Bronchial epithelial cell (primary cell): ENCODE data around the gene RAB17. TPM values are rescaled to one million over a fixed set of nuclear protein-coding genes. Genes with fewer than 3 reads are reported as not detected.

Experiments used
- DNase-seq: peaks from one replicate; pipeline ENCODE4 v3.0.0-alpha.2; 2010; ENCODE audit warnings: low read depth
- FAIRE-seq: peaks from 2 replicates; lab custom pipeline; 2011; peaks lifted over from hg19 to GRCh38; lab: Jason Lieb, UNC
- H3K27me3 ChIP-seq: 2 replicates; pipeline ENCODE4 v1.5.1; 2011; ENCODE audit warnings: low read length; ENCODE audit not compliant: control insufficient read depth, insufficient read depth
- H3K36me3 ChIP-seq: 2 replicates; pipeline ENCODE4 v1.5.1; 2011; ENCODE audit warnings: low read length; ENCODE audit not compliant: control insufficient read depth, insufficient read depth
- H3K4me3 ChIP-seq: 2 replicates; pipeline ENCODE4 v1.5.1; 2011; ENCODE audit warnings: mild to moderate bottlenecking, low read depth, low read length, control low read depth
- CTCF ChIP-seq: IDR thresholded peaks from 2 replicates; pipeline ENCODE4 v1.5.1; 2011; ENCODE audit warnings: mild to moderate bottlenecking, moderate library complexity, low read length, control low read depth, inconsistent platforms; ENCODE audit not compliant: insufficient read depth, severe bottlenecking
- total RNA-seq: library from RNA; depleted of rRNA; stranded (reverse); fragments of >200 nt; gene quantifications from 2 replicates; pipeline ENCODE4 v1.2.1, GENCODE V29; 2014

The RAB17 gene
- total RNA-seq, 1 donor from 2014 or later: 2.4 TPM

- FAIRE-seq: no peak
- H3K4me3 ChIP-seq: no peak overlapping the region
- H3K27me3 ChIP-seq: no peaks in the 10 kb centered on the region
- no peaks in the 10 kb centered on the region for H3K36me3 ChIP-seq
- TF ChIP-seq CTCF: no peak
- DNase-seq: no peak
These were observed 50.2 kb downstream of the RAB17 start for GRCh38 chr2:237540223-237540775.

GRCh38 chr2:237539681-237540080, 50.9 kb downstream of the RAB17 start:
- no peak for TF ChIP-seq CTCF
- no peak for FAIRE-seq
- H3K4me3 ChIP-seq: no peak overlapping the region
- no peak for DNase-seq
- no peaks in the 10 kb centered on the region for H3K36me3 ChIP-seq
- H3K27me3 ChIP-seq: no peaks in the 10 kb centered on the region

- FAIRE-seq (no peak), DNase-seq (no peak)
- H3K4me3 ChIP-seq: no peak overlapping the region
- no peaks in the 10 kb centered on the region for H3K27me3 ChIP-seq
- H3K36me3 ChIP-seq: no peaks in the 10 kb centered on the region
- TF ChIP-seq CTCF: no peak
These were observed 51.6 kb downstream of the RAB17 start for GRCh38 chr2:237538901-237539300.

GRCh38 chr2:237538001-237538720, 52.4 kb downstream of the RAB17 start:
- no peak overlapping the region for H3K4me3 ChIP-seq
- DNase-seq (no peak), FAIRE-seq (no peak)
- no peaks in the 10 kb centered on the region for H3K36me3 ChIP-seq
- no peak for TF ChIP-seq CTCF
- no peaks in the 10 kb centered on the region for H3K27me3 ChIP-seq

GRCh38 chr2:237536617-237537016, 53.9 kb downstream of the RAB17 start:
- DNase-seq: no peak
- H3K4me3 ChIP-seq: no peak overlapping the region
- no peaks in the 10 kb centered on the region for H3K27me3 ChIP-seq
- TF ChIP-seq CTCF: no peak
- no peak for FAIRE-seq
- no peaks in the 10 kb centered on the region for H3K36me3 ChIP-seq

- H3K36me3 ChIP-seq: no peaks in the 10 kb centered on the region
- H3K27me3 ChIP-seq: no peaks in the 10 kb centered on the region
- DNase-seq: no peak
- TF ChIP-seq CTCF: no peak
- H3K4me3 ChIP-seq: no peak overlapping the region
- no peak for FAIRE-seq
These were observed 54.5 kb downstream of the RAB17 start for GRCh38 chr2:237536083-237536415.
